Measurements from ENCODE around the gene CEACAM7. TPM values are rescaled to one million over a fixed set of nuclear protein-coding genes. Genes with fewer than 3 reads are reported as not detected.

CEACAM7 gene
- not detected in 2 replicates for total RNA-seq (2021)
- long read RNA-seq: 0 reads

GRCh38 chr19:41688098-41688497 is at the start of gene CEACAM7:
CEACAM7 (minus strand) TSS chr19:41688270; CDS start chr19:41688165, 105 bp downstream.
- no peak within 1 kb of the TSS for H2AFZ ChIP-seq (ENCODE audit: low read length)
- H3K23me2 ChIP-seq (ENCODE audit: insufficient read length, low read depth, low read length, poor library complexity, severe bottlenecking): no peaks in the 10 kb centered on the region
- no peaks in the 10 kb centered on the region for H3K4me1 ChIP-seq (ENCODE audit: insufficient read depth, low read length)
- no peak within 1 kb of the TSS for H3K4me3 Mint-ChIP-seq
- no peak within 1 kb of the TSS for H3K14ac ChIP-seq (ENCODE audit: insufficient read depth, low read length)
- TF ChIP-seq CTCF (conservative IDR thresholded peaks at IDR 0.05): no peak
- H3K27me3 ChIP-seq (ENCODE audit: insufficient read depth, low read length): no peaks in the 10 kb centered on the region
- H3K9me3 ChIP-seq (ENCODE audit: control insufficient read depth, low read depth, low read length): peaks cover 50% of the 10 kb centered on the region
- H3K36me3 Mint-ChIP-seq (ENCODE audit: insufficient read depth in 1 of 3, low read depth in 3 of 3): peaks cover 0 to 34% (median 7%) of the 10 kb centered on the region in 3 experiments; a peak in 5 of 7 replicates
- no peak within 1 kb of the TSS for H2BK12ac ChIP-seq (ENCODE audit: insufficient read length, low read depth, low read length)
- no peak within 1 kb of the TSS for H2BK20ac ChIP-seq (ENCODE audit: low read depth, low read length, poor library complexity, severe bottlenecking)
- H2BK5ac ChIP-seq (ENCODE audit: insufficient read length, low read length): no peak within 1 kb of the TSS
- H3K27ac Mint-ChIP-seq: no peak within 1 kb of the TSS
- no peak within 1 kb of the TSS for H2BK120ac ChIP-seq (ENCODE audit: low read depth, low read length, poor library complexity, severe bottlenecking)
- H4K20me1 ChIP-seq (ENCODE audit: control insufficient read depth, insufficient read depth, insufficient read length): no peaks in the 10 kb centered on the region
- no peak within 1 kb of the TSS for H3K18ac ChIP-seq (ENCODE audit: insufficient read length, low read depth, low read length)
- H2BK15ac ChIP-seq (ENCODE audit: low read depth, low read length): no peak within 1 kb of the TSS
- no peak within 1 kb of the TSS for H3K23ac ChIP-seq (ENCODE audit: insufficient read length, low read depth, low read length)
- no peak for DNase-seq
- H3K79me2 ChIP-seq (ENCODE audit: insufficient read depth, low read length): no peaks in the 10 kb centered on the region
- H3K4me1 Mint-ChIP-seq: no peaks in the 10 kb centered on the region
- no peak within 1 kb of the TSS for H3K27ac ChIP-seq (ENCODE audit: insufficient read length, low read depth, low read length)
- H3K4ac ChIP-seq (ENCODE audit: low read depth, low read length): no peak within 1 kb of the TSS
- no CpG with 5 or more reads among the region's 1 CpG for WGBS (ENCODE audit: extremely low coverage, insufficient read length, low lambda C conversion rate)
- no peak within 1 kb of the TSS for H4K5ac ChIP-seq (ENCODE audit: insufficient read length, low read depth, low read length)
- H3K79me1 ChIP-seq (ENCODE audit: insufficient read depth, low read depth, low read length, poor library complexity, severe bottlenecking): no peaks in the 10 kb centered on the region
- H4K91ac ChIP-seq (ENCODE audit: insufficient read length, low read depth, low read length): no peak within 1 kb of the TSS
- H3K4me2 ChIP-seq (ENCODE audit: insufficient read depth, insufficient read length, low read length): no peak within 1 kb of the TSS
- no peak within 1 kb of the TSS for H3K56ac ChIP-seq (ENCODE audit: insufficient read length, low read depth, low read length)
- H3K27me3 Mint-ChIP-seq (ENCODE audit: low read depth): no peaks in the 10 kb centered on the region
- H4K8ac ChIP-seq (replicated peaks; ENCODE audit: insufficient read length, low read depth, low read length): no peak within 1 kb of the TSS
- no peak within 1 kb of the TSS for H2AK5ac ChIP-seq (ENCODE audit: insufficient read length, low read length)
- no peak within 1 kb of the TSS for H3K9ac ChIP-seq (ENCODE audit: extremely low read depth, insufficient read length, low read length)
- H3T11ph ChIP-seq (ENCODE audit: low read length): no peak within 1 kb of the TSS
- H3K9me3 Mint-ChIP-seq: peaks cover 81 to 96% of the 10 kb centered on the region in 2 experiments
